H1 (cell line): ENCODE measurements around the gene APOM. TPM values are rescaled to one million over a fixed set of nuclear protein-coding genes. Genes with fewer than 3 reads are reported as not detected.

Experiments used
- CTCF ChIA-PET: fragments of 300-600 bp; sonication (Branson Sonifier 250); formaldehyde crosslinking; loops from one replicate; lab custom pipeline; 2021; ENCODE audit not compliant: partially characterized antibody; lab: Charles Lee
- POLR2A ChIA-PET: fragments of 300-600 bp; sonication (Branson Sonifier 250); formaldehyde crosslinking; loops from one replicate; lab custom pipeline; 2021; ENCODE audit warnings: inconsistent platforms; ENCODE audit not compliant: partially characterized antibody; lab: Charles Lee
- DNase-seq, 2 experiments: peaks; one replicate each; pipeline versions ENCODE4 v3.0.0 to v3.0.0-alpha.2; 2010 to 2022; ENCODE audit warnings: low spot score in 2 of 2, low read depth in 1 of 2, mixed read lengths in 1 of 2
- FAIRE-seq: peaks from 2 replicates; lab custom pipeline; 2011; peaks lifted over from hg19 to GRCh38; lab: Jason Lieb, UNC
- H2AFZ ChIP-seq: 2 replicates; pipeline ENCODE4 v1.8.1; 2012; ENCODE audit warnings: low read length, inconsistent platforms
- H2AK5ac ChIP-seq: 2 replicates; pipeline ENCODE4 v1.6.1; 2013; ENCODE audit warnings: low read depth, low read length
- H2BK120ac ChIP-seq: replicated peaks from 2 replicates; pipeline ENCODE3; 2013; ENCODE audit warnings: low read depth, low read length, inconsistent platforms
- H2BK12ac ChIP-seq: 2 replicates; pipeline ENCODE4 v1.6.1; 2013; ENCODE audit warnings: low read depth, low read length
- H2BK15ac ChIP-seq: 2 replicates; pipeline ENCODE4 v1.6.1; 2013; ENCODE audit warnings: low read length
- H2BK20ac ChIP-seq: 2 replicates; pipeline ENCODE4 v1.6.1; 2013; ENCODE audit warnings: low read length
- H2BK5ac ChIP-seq: 2 replicates; pipeline ENCODE4 v1.6.1; 2013; ENCODE audit warnings: low read depth, low read length
- H3K14ac ChIP-seq: 2 replicates; pipeline ENCODE4 v1.6.1; 2013; ENCODE audit warnings: inconsistent platforms; ENCODE audit not compliant: insufficient read length
- H3K18ac ChIP-seq: 2 replicates; pipeline ENCODE4 v1.6.1; 2013; ENCODE audit warnings: low read length; ENCODE audit errors: extremely low read depth
- H3K23ac ChIP-seq: 2 replicates; pipeline ENCODE4 v1.6.1; 2013; ENCODE audit warnings: inconsistent platforms; ENCODE audit not compliant: insufficient read length
- H3K23me2 ChIP-seq: 2 replicates; pipeline ENCODE4 v1.6.1; 2013; ENCODE audit warnings: low read depth, low read length
- H3K27ac ChIP-seq: 2 replicates; pipeline ENCODE4 v1.6.1; 2011; ENCODE audit warnings: low read depth, low read length, inconsistent platforms
- H3K27me3 ChIP-seq, 4 experiments: replicated peaks in 1 of 4; 1 replicate in 1 of 4; 2 replicates in 3 of 4; pipeline versions ENCODE4 v1.6.1 to v1.8.1; 2011 to 2013; ENCODE audit warnings: low read length in 3 of 4, mild to moderate bottlenecking in 3 of 4, inconsistent platforms in 2 of 4, mixed read lengths in 2 of 4, moderate library complexity in 1 of 4; ENCODE audit not compliant: control insufficient read depth in 3 of 4, insufficient read depth in 3 of 4; ENCODE audit errors: extremely low read depth in 1 of 4
- H3K36me3 ChIP-seq, 4 experiments: 2 replicates each; pipeline versions ENCODE4 v1.6.1 to v1.8.1; 2011 to 2013; ENCODE audit warnings: mild to moderate bottlenecking in 4 of 4, low read length in 3 of 4, moderate library complexity in 2 of 4, control low read depth in 1 of 4, inconsistent platforms in 1 of 4; ENCODE audit not compliant: insufficient read depth in 4 of 4, control insufficient read depth in 2 of 4
- H3K4ac ChIP-seq: replicated peaks from 2 replicates; pipeline ENCODE3; 2013; ENCODE audit warnings: low read length, low read depth, mixed read lengths, inconsistent platforms; ENCODE audit not compliant: insufficient read length
- H3K4me1 ChIP-seq, 4 experiments: replicated peaks in 1 of 4; 1 replicate in 1 of 4; 2 replicates in 3 of 4; pipeline versions ENCODE4 v1.6.1 to v1.8.1; 2011 to 2013; ENCODE audit warnings: low read length in 3 of 4, inconsistent platforms in 2 of 4, mixed read lengths in 1 of 4; ENCODE audit not compliant: insufficient read depth in 4 of 4, control insufficient read depth in 3 of 4
- H3K4me2 ChIP-seq, 2 experiments: 2 replicates each; pipeline versions ENCODE4 v1.6.1 to v1.8.1; 2011 to 2013; ENCODE audit warnings: low read depth in 2 of 2, low read length in 2 of 2, control low read depth in 1 of 2, inconsistent platforms in 1 of 2, mild to moderate bottlenecking in 1 of 2; ENCODE audit not compliant: insufficient read depth in 1 of 2
- H3K4me3 ChIP-seq, 4 experiments: fragments of 200-600, 300-600 bp in 1 of 4; sonication (generic), shearing (Covaris generic), sonication (Bioruptor Twin) in 1 of 4; 2 replicates each; pipeline versions ENCODE4 v1.5.1 to v1.8.1; 2011 to 2016; ENCODE audit warnings: low read length in 4 of 4, low read depth in 3 of 4, control low read depth in 2 of 4, inconsistent platforms in 2 of 4, mild to moderate bottlenecking in 2 of 4, mixed read lengths in 1 of 4, moderate library complexity in 1 of 4; ENCODE audit not compliant: insufficient read depth in 2 of 4; ENCODE audit errors: extremely low read depth in 1 of 4
- H3K56ac ChIP-seq: replicated peaks from 2 replicates; pipeline ENCODE3; 2013; ENCODE audit warnings: low read depth, mild to moderate bottlenecking, mixed read lengths, low read length, inconsistent platforms; ENCODE audit not compliant: insufficient read length
- H3K79me1 ChIP-seq: 2 replicates; pipeline ENCODE4 v1.6.1; 2013; ENCODE audit warnings: low read depth, low read length, control low read depth
- H3K79me2 ChIP-seq, 2 experiments: 2 replicates each; pipeline versions ENCODE4 v1.6.1 to v1.8.1; 2012 to 2013; ENCODE audit warnings: low read length in 2 of 2, mild to moderate bottlenecking in 2 of 2, inconsistent platforms in 1 of 2; ENCODE audit not compliant: insufficient read depth in 2 of 2, control insufficient read depth in 1 of 2
- H3K9ac ChIP-seq, 4 experiments: replicated peaks in 1 of 4; 1 replicate in 1 of 4; 2 replicates in 3 of 4; pipeline versions ENCODE4 v1.6.1 to v1.8.1; 2011 to 2013; ENCODE audit warnings: low read depth in 3 of 4, low read length in 3 of 4, control low read depth in 2 of 4, mild to moderate bottlenecking in 2 of 4, moderate library complexity in 2 of 4, inconsistent platforms in 1 of 4; ENCODE audit errors: extremely low read depth in 1 of 4
- H3K9me3 ChIP-seq, 2 experiments: 2 replicates each; pipeline versions ENCODE4 v1.6.1 to v1.8.1; 2012 to 2013; ENCODE audit warnings: mild to moderate bottlenecking in 2 of 2, moderate library complexity in 2 of 2, control low read depth in 1 of 2, inconsistent platforms in 1 of 2, low read depth in 1 of 2, low read length in 1 of 2, mixed read lengths in 1 of 2; ENCODE audit not compliant: insufficient read depth in 2 of 2
- H4K20me1 ChIP-seq, 2 experiments: replicated peaks in 1 of 2; 2 replicates each; pipeline versions ENCODE3 to v1.8.1; 2011 to 2013; ENCODE audit warnings: inconsistent platforms in 2 of 2, low read length in 2 of 2, mild to moderate bottlenecking in 1 of 2; ENCODE audit not compliant: insufficient read depth in 2 of 2, control insufficient read depth in 1 of 2
- H4K5ac ChIP-seq: 2 replicates; pipeline ENCODE4 v1.6.1; 2013; ENCODE audit warnings: low read length, low read depth, mixed read lengths, inconsistent platforms; ENCODE audit not compliant: insufficient read length
- H4K8ac ChIP-seq: 2 replicates; pipeline ENCODE4 v1.8.0; 2013; ENCODE audit warnings: mild to moderate bottlenecking, moderate library complexity, low read length, inconsistent platforms; ENCODE audit not compliant: insufficient read depth; ENCODE audit errors: extremely low read depth
- H4K91ac ChIP-seq: replicated peaks from 2 replicates; pipeline ENCODE3; 2013; ENCODE audit warnings: low read length, mixed read lengths, inconsistent platforms; ENCODE audit not compliant: insufficient read length
- ATF2 ChIP-seq: IDR thresholded peaks from 2 replicates; pipeline ENCODE4 v1.6.1; 2012; ENCODE audit warnings: low read length, inconsistent platforms
- POLR2A ChIP-seq, 2 experiments: IDR thresholded peaks; 1 replicate in 1 of 2; 2 replicates in 1 of 2; pipeline ENCODE4 v1.6.1; 2011; ENCODE audit warnings: low read depth in 2 of 2, low read length in 2 of 2, mild to moderate bottlenecking in 2 of 2; ENCODE audit errors: control extremely low read depth in 1 of 2
- WGBS, 2 experiments: shearing (Covaris generic) in 1 of 2; methylation state at CpG; one replicate each; pipeline versions ENCODE4 v1.1.6 to v1.1.7; 2013 to 2015; ENCODE audit warnings: low lambda C conversion rate in 2 of 2, mixed read lengths in 2 of 2, inconsistent platforms in 1 of 2, low coverage in 1 of 2, missing lambda C conversion rate in 1 of 2; ENCODE audit not compliant: insufficient replicate concordance in 2 of 2, insufficient coverage in 1 of 2, insufficient read length in 1 of 2; ENCODE audit errors: extremely low coverage in 1 of 2, missing lambda C conversion rate in 1 of 2; 5-methylcytosine and 5-hydroxymethylcytosine counted together
- polyA plus RNA-seq, 7 experiments: library from polyadenylated mRNA; depleted of rRNA in 3 of 7; stranded (reverse) in 5 of 7; unstranded in 2 of 7; fragments of >200 nt in 5 of 7; fragments of 200-250 nt in 2 of 7; gene quantifications; 1 replicate in 5 of 7; 2 replicates in 1 of 7; 4 replicates in 1 of 7; pipeline versions ENCODE4 v1.2.1 to v1.2.3, GENCODE V29; 2011 to 2013; ENCODE audit warnings: missing spikeins in 2 of 7, mixed read lengths in 2 of 7
- total RNA-seq: library from RNA; stranded (reverse); fragmentation: NEBNext Ultra II Directional; extraction: Animal tissue kit (Norgen Biotek cat#: 25700); gene quantifications from 2 replicates; pipeline ENCODE4 v1.2.1, GENCODE V29; 2021

APOM gene
- total and polyA plus RNA-seq, 2 of the 8 experiments (the other 6 are each of a cell fraction or from before 2014, with no cell fraction given): 3.4 to 12.0 TPM

DNA sequence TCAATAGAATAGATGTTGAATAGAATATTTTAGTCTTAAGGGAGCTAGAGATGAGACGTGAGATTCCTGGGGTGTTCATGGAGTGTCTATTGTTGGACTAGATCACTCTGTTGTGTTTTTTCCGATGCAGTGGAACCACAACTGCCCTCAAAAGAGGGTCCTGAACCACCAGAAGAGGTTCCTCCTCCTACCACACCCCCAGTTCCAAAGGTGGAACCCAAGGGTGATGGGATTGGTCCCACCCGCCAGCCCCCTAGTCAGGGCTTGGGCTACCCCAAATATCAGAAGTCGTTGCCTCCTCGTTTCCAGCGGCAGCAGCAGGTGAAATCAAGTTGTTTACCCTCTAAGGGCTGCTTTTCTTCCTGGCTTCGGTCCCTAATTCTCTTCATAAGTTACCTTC is 26.7 kb upstream of the APOM start:
- no peaks in the 10 kb centered on the region for H3K9me3 ChIP-seq
- no peak overlapping the region for H4K91ac ChIP-seq
- no peak overlapping the region for H2AK5ac ChIP-seq
- H2BK12ac ChIP-seq: no peak overlapping the region
- no peaks in the 10 kb centered on the region for H3K23me2 ChIP-seq
- WGBS, 2 experiments: 94% methylated on average over 7 of the region's 7 CpGs; no CpG with 5 or more reads in 1 of the 2 experiments
- no peak overlapping the region for H2BK5ac ChIP-seq
- H3K27ac ChIP-seq: no peak overlapping the region
- no peak overlapping the region for H3K4ac ChIP-seq
- peaks cover 0 to 16% of the 10 kb centered on the region in 2 experiments; a peak in 3 of 4 replicates for H3K79me2 ChIP-seq
- H3K4me1 ChIP-seq: no peaks in the 10 kb centered on the region
- no peak overlapping the region for H2BK120ac ChIP-seq
- peaks cover 18% of the 10 kb centered on the region; the same call in 1 of the 2 replicates for H3K79me1 ChIP-seq
- TF ChIP-seq ATF2: no peak
- TF ChIP-seq POLR2A (IDR thresholded peaks at IDR 0.05; ENCODE audit: control extremely low read depth in 1 of 2, low read depth in 2 of 2, low read length in 2 of 2): 0 out of 3 replicates have a peak, but pooled peaks of 1 of the 2 experiments have one; percentile 11
- no peak overlapping the region for H3K9ac ChIP-seq
- FAIRE-seq (no peak), DNase-seq (no peak)
- ChIA-PET CTCF (interaction anchor here (1.4 to 3.2 kb wide), 3 partner anchors 9 to 43 kb away, joined by 3 to 10 read pairs (median 3); partner anchors contain the start of genes LST1 and LY6G5B), POLR2A (interaction anchor here (1.4 to 34.9 kb wide), 5 partner anchors 10 to 103 kb away, joined by 4 to 883 read pairs (median 173); partner anchors contain the start of genes APOM, BAG6, C6orf47 and CSNK2B)
- no peak overlapping the region for H3K4me2 ChIP-seq
- no peak overlapping the region for H4K5ac ChIP-seq
- H4K20me1 ChIP-seq: peaks cover 12 to 24% of the 10 kb centered on the region in 2 experiments
- H3K18ac ChIP-seq: no peak overlapping the region
- no peak overlapping the region for H3K14ac ChIP-seq
- no peak overlapping the region for H3K23ac ChIP-seq
- no peak overlapping the region for H2BK20ac ChIP-seq
- no peak overlapping the region for H2BK15ac ChIP-seq
- H4K8ac ChIP-seq: no peak overlapping the region
- no peak overlapping the region for H3K56ac ChIP-seq
- H3K27me3 ChIP-seq: no peaks in the 10 kb centered on the region
- H3K36me3 ChIP-seq: peaks cover 80 to 100% (median 97%) of the 10 kb centered on the region in 4 experiments
- H3K4me3 ChIP-seq: no peak overlapping the region
- no peak overlapping the region for H2AFZ ChIP-seq
